K562 (cell line): Measurements from ENCODE around the gene RASSF3. TPM values are rescaled to one million over a fixed set of nuclear protein-coding genes. Genes with fewer than 3 reads are reported as not detected.

Experiments used
- ATAC-seq: fragments of 200-7000 bp; cut with Tn5 transposase; 3 replicates; pipeline ENCODE4 v1.9.1; 2020; ENCODE audit warnings: moderate library complexity
- BruUV-seq: library from RNA; stranded (reverse); fragments of 400-500 nt; replicated peaks from 2 replicates; lab custom pipeline; 2021; lab: Mats Ljungman, UMichigan
- CTCF ChIA-PET: fragments of 300-600 bp; formaldehyde crosslinking; extraction: SDS; loops from one replicate; lab custom pipeline; 2021; ENCODE audit warnings: low intra/inter-chr PET ratio; lab: Yijun Ruan, JAX
- POLR2A ChIA-PET: fragments of 300-600, 350-650 bp; sonication (Branson Sonifier 250); formaldehyde crosslinking; extraction: SDS; loops from one replicate; lab custom pipeline; 2021; ENCODE audit warnings: antibody characterized with exemption, inconsistent platforms; lab: Yijun Ruan, JAX
- DNase-seq, 4 experiments: peaks; one replicate each; pipeline versions ENCODE4 v3.0.0 to v3.0.0-alpha.2; 2011 to 2018; ENCODE audit warnings: low spot score in 3 of 4, mixed read lengths in 3 of 4; ENCODE audit errors: extremely low read depth in 1 of 4
- FAIRE-seq: peaks from 2 replicates; lab custom pipeline; 2011; peaks lifted over from hg19 to GRCh38; lab: Jason Lieb, UNC
- H2AFZ ChIP-seq: 2 replicates; pipeline ENCODE4 v1.6.0; 2011; ENCODE audit warnings: low read depth, low read length, control low read depth, inconsistent platforms
- H3K27ac ChIP-seq: fragments of 200-600 bp; 3 replicates; pipeline ENCODE4 v1.8.0; 2011; ENCODE audit warnings: low read depth, mild to moderate bottlenecking, control low read depth, inconsistent platforms, low read length, moderate library complexity, mixed read lengths; ENCODE audit errors: extremely low read depth
- H3K27me3 ChIP-seq, 2 experiments: fragments of 300-600 bp in 1 of 2; 2 replicates in 1 of 2; 3 replicates in 1 of 2; pipeline versions ENCODE4 v1.6.0 to v1.8.0; 2011; ENCODE audit warnings: inconsistent platforms in 2 of 2, low read length in 2 of 2, mild to moderate bottlenecking in 1 of 2, mixed read lengths in 1 of 2, moderate library complexity in 1 of 2; ENCODE audit not compliant: control insufficient read depth in 2 of 2, insufficient read depth in 2 of 2
- H3K36me3 ChIP-seq: fragments of 300-600 bp; 3 replicates; pipeline ENCODE4 v1.8.0; 2011; ENCODE audit warnings: mild to moderate bottlenecking, low read length, inconsistent platforms; ENCODE audit not compliant: control insufficient read depth, insufficient read depth
- H3K4me1 ChIP-seq, 2 experiments: fragments of 200-600 bp in 1 of 2; replicated peaks in 1 of 2; 2 replicates in 1 of 2; 3 replicates in 1 of 2; pipeline versions ENCODE4 v1.5.1 to v1.8.0; 2011; ENCODE audit warnings: inconsistent platforms in 2 of 2, low read length in 2 of 2, mild to moderate bottlenecking in 1 of 2, mixed read lengths in 1 of 2, moderate library complexity in 1 of 2; ENCODE audit not compliant: control insufficient read depth in 2 of 2, insufficient read depth in 2 of 2
- H3K4me2 ChIP-seq: 2 replicates; pipeline ENCODE4 v1.6.1; 2011; ENCODE audit warnings: low read length, control low read depth, inconsistent platforms, mixed read lengths; ENCODE audit not compliant: insufficient read depth
- H3K4me3 ChIP-seq: fragments of 200-600 bp; sonication (generic), shearing (Covaris generic); 2 replicates; pipeline ENCODE4 v1.5.1; 2016; ENCODE audit warnings: control low read depth, inconsistent platforms
- H3K79me2 ChIP-seq: fragments of 200-600 bp; 3 replicates; pipeline ENCODE4 v1.8.0; 2011; ENCODE audit warnings: low read length, inconsistent platforms; ENCODE audit not compliant: control insufficient read depth, insufficient read depth
- H3K9ac ChIP-seq, 2 experiments: 2 replicates each; pipeline versions ENCODE4 v1.6.0 to v1.6.1; 2011; ENCODE audit warnings: low read depth in 2 of 2, low read length in 2 of 2, control low read depth in 1 of 2, inconsistent platforms in 1 of 2, mild to moderate bottlenecking in 1 of 2, mixed read lengths in 1 of 2; ENCODE audit not compliant: insufficient read depth in 1 of 2
- H3K9me1 ChIP-seq: one replicate; pipeline ENCODE4 v1.6.0; 2011; ENCODE audit warnings: inconsistent platforms, mild to moderate bottlenecking, low read length, moderate library complexity; ENCODE audit not compliant: control insufficient read depth, insufficient read depth
- H3K9me3 ChIP-seq: replicated peaks from 2 replicates; pipeline ENCODE4 v1.5.1; 2011; ENCODE audit warnings: low read depth, low read length, inconsistent platforms; ENCODE audit not compliant: control insufficient read depth, insufficient read depth
- H4K20me1 ChIP-seq: replicated peaks from 2 replicates; pipeline ENCODE4 v1.6.1; 2011; ENCODE audit warnings: low read length, inconsistent platforms, mixed read lengths; ENCODE audit not compliant: control insufficient read depth, insufficient read depth
- BRF1 ChIP-seq: IDR thresholded peaks from 3 replicates; pipeline ENCODE4 v1.6.1; 2011; ENCODE audit warnings: borderline replicate concordance, mild to moderate bottlenecking; ENCODE audit not compliant: insufficient read length; ENCODE audit errors: extremely low read depth
- COPS2 ChIP-seq: fragments of 450-650 bp; conservative IDR thresholded peaks from 2 replicates; pipeline ENCODE4 v1.6.1; 2016; ENCODE audit warnings: mild to moderate bottlenecking, moderate library complexity
- E2F8 ChIP-seq: fragments of 450-650 bp; IDR thresholded peaks from 2 replicates; pipeline ENCODE4 v1.7.1; 2018; ENCODE audit warnings: mild to moderate bottlenecking, low read depth; ENCODE audit not compliant: partially characterized antibody
- ELF2 ChIP-seq: fragments of 250-450 bp; sonication (Bioruptor Pico); IDR thresholded peaks from 2 replicates; pipeline ENCODE4 v1.5.0; 2021; ENCODE audit warnings: mild to moderate bottlenecking
- MITF ChIP-seq: IDR thresholded peaks from 2 replicates; pipeline ENCODE4 v1.6.1; 2014; ENCODE audit warnings: antibody characterized with exemption
- MXI1 ChIP-seq: IDR thresholded peaks from 2 replicates; pipeline ENCODE4 v1.6.1; 2011; ENCODE audit warnings: low read depth, mild to moderate bottlenecking, improper control_type of control experiment, low read length
- NFYB ChIP-seq: IDR thresholded peaks from 2 replicates; pipeline ENCODE4 v1.6.1; 2011; ENCODE audit warnings: mild to moderate bottlenecking, moderate library complexity; ENCODE audit not compliant: insufficient read length; ENCODE audit errors: extremely low read depth
- SLC30A9 ChIP-seq: fragments of 250-450 bp; sonication (Bioruptor Pico); IDR thresholded peaks from 2 replicates; pipeline ENCODE4 v1.8.0; 2022; ENCODE audit warnings: mild to moderate bottlenecking, moderate library complexity
- USF2 ChIP-seq: sonication (generic); formaldehyde crosslinking; IDR thresholded peaks from 2 replicates; pipeline ENCODE4 v1.5.0; 2020; ENCODE audit warnings: missing genetic modification reagents
- ZMIZ1 ChIP-seq, 2 experiments: fragments of 150-350 bp in 1 of 2; IDR thresholded peaks; 2 replicates each; pipeline ENCODE4 v1.6.1; 2012 to 2016; ENCODE audit warnings: low read depth in 2 of 2, low read length in 2 of 2, mild to moderate bottlenecking in 1 of 2, moderate library complexity in 1 of 2
- ZNF347 ChIP-seq: fragments of 450-650 bp; formaldehyde crosslinking; IDR thresholded peaks from 2 replicates; pipeline ENCODE4 v1.4.0; 2020; ENCODE audit warnings: low read depth, mild to moderate bottlenecking, moderate library complexity
- ZNF583 ChIP-seq: fragments of 250-450 bp; sonication (Bioruptor Pico); IDR thresholded peaks from 2 replicates; pipeline ENCODE4 v1.4.0; 2020
- ZNF740 ChIP-seq, 3 experiments: fragments of 200-800 bp in 1 of 3; sonication (Bioruptor generic) in 1 of 3; sonication (generic) in 1 of 3; formaldehyde crosslinking in 1 of 3; IDR thresholded peaks; 2 replicates each; pipeline versions ENCODE4 v1.6.1 to v1.8.0; 2016 to 2022; ENCODE audit warnings: mild to moderate bottlenecking in 2 of 3, missing compliant biosample characterization in 2 of 3, missing genetic modification characterization in 2 of 3, missing genetic modification reagents in 1 of 3
- WGBS: fragments of 100-300 bp; shearing (Covaris generic); methylation state at CpG from one replicate; pipeline ENCODE4 v1.1.6; 2016; ENCODE audit warnings: low coverage, mixed read lengths; ENCODE audit not compliant: insufficient coverage; ENCODE audit errors: missing lambda C conversion rate; 5-methylcytosine and 5-hydroxymethylcytosine counted together
- in situ Hi-C: fragments of 300-500 bp; cut with MboI; formaldehyde crosslinking; loops from 4 replicates; pipeline ENCODE4 v1.15.0; 2018; ENCODE audit warnings: inconsistent platforms, mixed read lengths
- intact Hi-C: fragments of 100-400 bp; cut with micrococcal nuclease; formaldehyde crosslinking; loops from 2 replicates; pipeline ENCODE4 v1.14.2; 2022
- polyA plus RNA-seq, 8 experiments: library from polyadenylated mRNA; depleted of rRNA in 4 of 8; stranded (reverse) in 5 of 8; unstranded in 3 of 8; fragments of >200 nt; fragmentation: Nextera tagmentation in 2 of 8; fragmentation: Illumina TruSeq in 1 of 8; extraction: Ambion mirVana in 2 of 8; extraction: Trizol in 1 of 8; gene quantifications; 2 replicates each; pipeline versions ENCODE4 v1.2.1 to v1.2.3, GENCODE V29; 2011 to 2014; ENCODE audit warnings: inconsistent platforms in 1 of 8, missing spikeins in 1 of 8
- total RNA-seq, 7 experiments: library from RNA; depleted of rRNA in 6 of 7; stranded (reverse); fragments of >200 nt in 6 of 7; fragmentation: Illumina TruSeq in 2 of 7; extraction: Trizol in 2 of 7; gene quantifications; 2 replicates each; pipeline versions ENCODE4 v1.2.1 to v1.2.3, GENCODE V29; 2011 to 2021; ENCODE audit warnings: low replicate concordance in 1 of 7

RASSF3 gene
- total and polyA plus RNA-seq, 9 of the 15 experiments (the other 6 are each of a cell fraction or from before 2014, with no cell fraction given) = 3.7 to 39.2 (median 20.2) TPM

GRCh38 chr12:64577046-64577445, 33.2 kb upstream of the RASSF3 start:
- Histone ChIP-seq H3K27ac (no peak overlapping the region), H4K20me1 (no peaks in the 10 kb centered on the region), H3K9me3 (no peaks in the 10 kb centered on the region), H3K79me2 (no peaks in the 10 kb centered on the region), H3K9me1 (no peaks in the 10 kb centered on the region), H3K27me3 (peaks cover 0 to 7% of the 10 kb centered on the region in 2 experiments; a peak in 2 of 5 replicates), H3K9ac (no peak overlapping the region), H3K4me3 (no peak overlapping the region), H3K4me2 (no peak overlapping the region), H2AFZ (no peak overlapping the region), H3K4me1 (no peaks in the 10 kb centered on the region), H3K36me3 (no peaks in the 10 kb centered on the region)
- WGBS = 17% methylated on average over 4 of the region's 4 CpGs
- ATAC-seq = no peak
- ChIA-PET POLR2A (no interaction called here), CTCF (no interaction called here)
- intact Hi-C loops = no loop called here
- DNase-seq = no peak
- BruUV-seq = no TSS peak
- in situ Hi-C loops = no loop called here
- no peak for FAIRE-seq
- no peak for TF ChIP-seq NFYB
- no peak for TF ChIP-seq COPS2
- no peak for TF ChIP-seq ZNF740 (CRISPR knock-in tag; IDR thresholded peaks at IDR 0.05)
- TF ChIP-seq ZNF740 (tag; IDR thresholded peaks at IDR 0.05) = no peak
- TF ChIP-seq USF2 (CRISPR knock-in tag) = no peak
- no peak for TF ChIP-seq MITF
- no peak for TF ChIP-seq ZMIZ1 (IDR thresholded peaks at IDR 0.05; ENCODE audit: low read depth in 2 of 2, low read length in 2 of 2)
- no peak for TF ChIP-seq ELF2 (CRISPR knock-in tag)
- no peak for TF ChIP-seq BRF1
- TF ChIP-seq MXI1 = no peak
- no peak for TF ChIP-seq ZNF583 (CRISPR knock-in tag)
- no peak for TF ChIP-seq ZNF347 (CRISPR knock-in tag)
- TF ChIP-seq SLC30A9 (CRISPR knock-in tag) = no peak
- TF ChIP-seq E2F8 = no peak
